Heart right ventricle (tissue), 16 donors: ENCODE results near the gene SREBF2. TPM values are rescaled to one million over a fixed set of nuclear protein-coding genes. Genes with fewer than 3 reads are reported as not detected.

ENCODE experiments used
- ATAC-seq, 8 donors: fragments of 200-7000 bp; cut with Tn5 transposase; one replicate each; pipeline ENCODE4 v1.9.1; 2020; ENCODE audit warnings: mild to moderate bottlenecking in 8 of 8, moderate library complexity in 8 of 8, moderate number of reproducible peaks in 1 of 8
- DNase-seq, 2 donors: peaks; one replicate each; pipeline ENCODE4 v3.0.0-alpha.2; 2020
- H3K27ac ChIP-seq, 10 donors: fragments of 200-600 bp; sonication (generic) in 2 of 10; one replicate each; pipeline versions ENCODE4 v1.5.0 to v1.8.0; 2020 to 2022; ENCODE audit warnings: mild to moderate bottlenecking in 3 of 10
- H3K27me3 ChIP-seq, 7 donors: fragments of 200-600 bp; one replicate each; pipeline ENCODE4 v1.8.0; 2021 to 2022; ENCODE audit warnings: mild to moderate bottlenecking in 2 of 7
- H3K36me3 ChIP-seq, 9 donors: fragments of 200-600 bp; sonication (generic) in 1 of 9; one replicate each; pipeline versions ENCODE4 v1.5.0 to v1.8.0; 2020 to 2022; ENCODE audit warnings: mild to moderate bottlenecking in 2 of 9
- H3K4me1 ChIP-seq, 9 donors: fragments of 200-600 bp; sonication (generic) in 1 of 9; one replicate each; pipeline versions ENCODE4 v1.5.0 to v1.8.0; 2020 to 2022; ENCODE audit warnings: mild to moderate bottlenecking in 4 of 9
- H3K4me3 ChIP-seq, 10 donors: fragments of 200-600 bp; sonication (generic) in 2 of 10; one replicate each; pipeline versions ENCODE4 v1.5.0 to v1.8.0; 2020 to 2022; ENCODE audit warnings: mild to moderate bottlenecking in 7 of 10, moderate library complexity in 2 of 10
- H3K9me3 ChIP-seq, 11 donors: fragments of 200-600 bp in 10 of 11; sonication (generic) in 2 of 11; one replicate each; pipeline versions ENCODE4 v1.5.0 to v1.8.0; 2013 to 2022; ENCODE audit warnings: mild to moderate bottlenecking in 2 of 11, control low read depth in 1 of 11, moderate library complexity in 1 of 11
- CTCF ChIP-seq, 9 donors: fragments of 200-600 bp; sonication (generic) in 2 of 9; IDR thresholded peaks; one replicate each; pipeline versions ENCODE4 v1.5.0 to v1.8.0; 2021 to 2022; ENCODE audit warnings: antibody characterized with exemption in 9 of 9, mild to moderate bottlenecking in 5 of 9, moderate library complexity in 1 of 9
- WGBS, 2 donors: extraction: QIAGEN DNeasy Blood & Tissue Kit; methylation state at CpG; one replicate each; pipeline ENCODE4 v1.1.7; 2013; ENCODE audit warnings: inconsistent platforms in 1 of 2; 5-methylcytosine and 5-hydroxymethylcytosine counted together
- intact Hi-C, 10 donors: fragments of 100-400 bp; cut with DNase I; formaldehyde crosslinking; loops; one replicate each; pipeline versions ENCODE4 v1.11.1 to v1.14.2; 2022
- polyA plus RNA-seq, 2 donors: library from polyadenylated mRNA; stranded (reverse); fragments of 200-250 nt; gene quantifications; one replicate each; pipeline ENCODE4 v1.2.3, GENCODE V29; 2013
- total RNA-seq, 10 donors: library from RNA; stranded (reverse); fragmentation: NEBNext Ultra II Directional in 3 of 10; extraction: Animal tissue kit (Norgen Biotek cat#: 25700) in 3 of 10; gene quantifications; one replicate each; pipeline versions ENCODE4 v1.2.1 to v1.2.4, GENCODE V29; 2021 to 2023
- donor health status: Arrhythmogenic right ventricular cardiomyopathy.
- donor health status: ischemic (EF 13 %, LVEDD 7.1; RV severe dilation, severe dysfunction).
- donor health status: healthy with polysubstance abuse.
- donor health status: DM: no; HTN: yes; CAD: no.
- donor health status: DM: no; HTN: no; CAD: no.
- donor health status: ischemic (EF 25% LVEDD 6.9; RV normal size, moderate dysfunction).
- donor health status: ischemic (EF 25% LVEDD 5.7; RV mildly dilated, moderate dysfunction).
- donor health status: healthy.
- donor health status: DM: yes; HTN: yes; CAD: no.
- donor health status: Ischemic cardiomyopathy.
- donor health status: ischemic (EF 35%, LVEDD 5.7; RV mildly dilated, moderate dysfunction).
- donor health status: nonischemic (EF 11% LVEDD 7.7; RV severe dilation, severe dysfunction).
- donor health status: DM: yes; HTN: yes; CAD: no.
- donor health status: PGD.
- donor health status: ischemic (EF 29% LVEDD 5.4; RV normal size, mild dysfunction).
- donor health status: nonischemic (EF 23%, LVEDD 6.1; RV moderate dilation, normal function).

The SREBF2 gene
- total and polyA plus RNA-seq, 12 donors, result 37.5 to 94.3 (median 71.3) TPM

- H3K27me3 ChIP-seq, result no peaks in the 10 kb centered on the region
- H3K4me3 ChIP-seq, result no peak overlapping the region
- H3K9me3 ChIP-seq, result no peaks in the 10 kb centered on the region
- H3K36me3 ChIP-seq, result peaks cover 0 to 22% (median 0%) of the 10 kb centered on the region in 9 donors
- 86 to 90% methylated on average over 8 of the region's 8 CpGs for WGBS, 2 donors
- H3K4me1 ChIP-seq, result peaks cover 0 to 83% (median 40%) of the 10 kb centered on the region in 9 donors
- ATAC-seq, result no peak
- TF ChIP-seq CTCF (IDR thresholded peaks at IDR 0.05), result no peak
- intact Hi-C loops, result no loop called here
- no peak overlapping the region for H3K27ac ChIP-seq
- DNase-seq, result no peak
Measured at GRCh38 chr22:41842996-41843970, 10.4 kb downstream of the SREBF2 start.

- no peak for TF ChIP-seq CTCF (IDR thresholded peaks at IDR 0.05)
- ATAC-seq, result no peak
- Histone ChIP-seq H3K27ac (no peak overlapping the region), H3K36me3 (peaks cover 0 to 19% (median 0%) of the 10 kb centered on the region in 9 donors), H3K4me1 (peaks cover 0 to 83% (median 43%) of the 10 kb centered on the region in 9 donors), H3K4me3 (no peak overlapping the region), H3K27me3 (no peaks in the 10 kb centered on the region), H3K9me3 (no peaks in the 10 kb centered on the region)
- 35 to 56% methylated on average over 1 of the region's 1 CpG for WGBS, 2 donors
- intact Hi-C loops, result no loop called here
- DNase-seq, result no peak
Measured at GRCh38 chr22:41844036-41844435, 11.1 kb downstream of the SREBF2 start.

- Histone ChIP-seq H3K4me1 (peaks cover 0 to 79% (median 43%) of the 10 kb centered on the region in 9 donors), H3K27ac (no peak overlapping the region), H3K9me3 (no peaks in the 10 kb centered on the region), H3K36me3 (peaks cover 0 to 19% (median 0%) of the 10 kb centered on the region in 9 donors), H3K4me3 (no peak overlapping the region), H3K27me3 (no peaks in the 10 kb centered on the region)
- 52 to 53% methylated on average over 3 of the region's 3 CpGs for WGBS, 2 donors
- intact Hi-C loops, result no loop called here
- DNase-seq, result no peak
- no peak for TF ChIP-seq CTCF (IDR thresholded peaks at IDR 0.05)
- ATAC-seq, result peak in 1 of 8 donors; percentile 23
Measured at GRCh38 chr22:41844513-41844912, 11.6 kb downstream of the SREBF2 start.

GRCh38 chr22:41845380-41846267 lies 12.7 kb downstream of the SREBF2 start:
- Histone ChIP-seq H3K9me3 (no peaks in the 10 kb centered on the region), H3K4me1 (peaks cover 0 to 71% (median 43%) of the 10 kb centered on the region in 9 donors), H3K4me3 (no peak overlapping the region), H3K27ac (peak overlapping the region in 1 of 10 donors; percentile 48), H3K27me3 (no peaks in the 10 kb centered on the region), H3K36me3 (peaks cover 0 to 18% (median 0%) of the 10 kb centered on the region in 9 donors)
- no peak for TF ChIP-seq CTCF (IDR thresholded peaks at IDR 0.05)
- 34 to 46% methylated on average over 4 of the region's 4 CpGs for WGBS, 2 donors
- ATAC-seq (peak in 2 of 8 donors; percentile 12 to 15), DNase-seq (no peak)
- intact Hi-C loops, result no loop called here
